Endothelial cell of umbilical vein (primary cell): ENCODE results near the gene SYNPO. TPM values are rescaled to one million over a fixed set of nuclear protein-coding genes. Genes with fewer than 3 reads are reported as not detected.

Source experiments
- BruUV-seq: library from RNA; stranded (reverse); fragments of 400-500 nt; replicated peaks from 2 replicates; lab custom pipeline; 2021; lab: Mats Ljungman, UMichigan
- CTCF ChIA-PET: fragments of 300-600, 350-600 bp; sonication (Branson Sonifier 250); formaldehyde crosslinking; loops from one replicate; lab custom pipeline; 2021; ENCODE audit warnings: antibody characterized with exemption, inconsistent platforms; lab: Charles Lee
- POLR2A ChIA-PET: fragments of 300-600, 350-600 bp; sonication (Branson Sonifier 250); formaldehyde crosslinking; loops from one replicate; lab custom pipeline; 2021; ENCODE audit warnings: antibody characterized with exemption, inconsistent platforms; lab: Charles Lee
- DNase-seq: peaks from one replicate; pipeline ENCODE4 v3.0.0-alpha.2; 2011; ENCODE audit warnings: low read depth, low spot score
- FAIRE-seq: peaks from 2 replicates; lab custom pipeline; 2011; peaks lifted over from hg19 to GRCh38; lab: Jason Lieb, UNC
- H2AFZ ChIP-seq: 2 replicates; pipeline ENCODE4 v1.6.0; 2012; ENCODE audit warnings: low read depth, low read length, control low read depth, inconsistent platforms
- H3K27ac ChIP-seq: 2 replicates; pipeline ENCODE4 v1.5.1; 2011; ENCODE audit warnings: low read depth, mild to moderate bottlenecking, control low read depth, low read length, moderate library complexity; ENCODE audit not compliant: insufficient read depth
- H3K27me3 ChIP-seq, 2 experiments: 2 replicates each; pipeline versions ENCODE4 v1.6.0 to v1.6.1; 2011; ENCODE audit warnings: low read length in 2 of 2, mixed read lengths in 1 of 2; ENCODE audit not compliant: control insufficient read depth in 2 of 2, insufficient read depth in 2 of 2
- H3K36me3 ChIP-seq, 2 experiments: 2 replicates in 1 of 2; 3 replicates in 1 of 2; pipeline ENCODE4 v1.5.1; 2011; ENCODE audit warnings: low read length in 2 of 2, mild to moderate bottlenecking in 1 of 2, moderate library complexity in 1 of 2; ENCODE audit not compliant: control insufficient read depth in 2 of 2, insufficient read depth in 2 of 2; ENCODE audit errors: extremely low read depth in 1 of 2
- H3K4me1 ChIP-seq: 3 replicates; pipeline ENCODE4 v1.5.1; 2011; ENCODE audit warnings: mild to moderate bottlenecking, low read length; ENCODE audit not compliant: control insufficient read depth, insufficient read depth; ENCODE audit errors: extremely low read depth
- H3K4me2 ChIP-seq: 2 replicates; pipeline ENCODE4 v1.6.1; 2011; ENCODE audit warnings: low read length, control low read depth, mixed read lengths; ENCODE audit not compliant: insufficient read depth
- H3K4me3 ChIP-seq, 3 experiments: fragments of 200-600 bp in 1 of 3; sonication (generic), shearing (Covaris generic) in 1 of 3; replicated peaks in 1 of 3; 2 replicates each; pipeline ENCODE4 v1.5.1; 2011 to 2016; ENCODE audit warnings: control low read depth in 3 of 3, low read length in 3 of 3, mild to moderate bottlenecking in 2 of 3, inconsistent platforms in 1 of 3, low read depth in 1 of 3, moderate library complexity in 1 of 3; ENCODE audit not compliant: insufficient read depth in 1 of 3
- H3K79me2 ChIP-seq: 2 replicates; pipeline ENCODE4 v1.6.0; 2012; ENCODE audit warnings: low read length, inconsistent platforms; ENCODE audit not compliant: control insufficient read depth, insufficient read depth
- H3K9ac ChIP-seq: replicated peaks from 2 replicates; pipeline ENCODE3; 2011; ENCODE audit warnings: low read length, control low read depth; ENCODE audit not compliant: insufficient read depth; ENCODE audit errors: extremely low read depth
- H3K9me1 ChIP-seq: replicated peaks from 3 replicates; pipeline ENCODE4 v1.6.0; 2011; ENCODE audit warnings: mild to moderate bottlenecking, low read length; ENCODE audit not compliant: control insufficient read depth, insufficient read depth; ENCODE audit errors: extremely low read depth
- H3K9me3 ChIP-seq: replicated peaks from 2 replicates; pipeline ENCODE4 v1.5.1; 2012; ENCODE audit warnings: low read length, inconsistent platforms; ENCODE audit not compliant: control insufficient read depth, insufficient read depth
- H4K20me1 ChIP-seq: replicated peaks from 2 replicates; pipeline ENCODE3; 2011; ENCODE audit warnings: mild to moderate bottlenecking, low read length; ENCODE audit not compliant: control insufficient read depth, insufficient read depth; ENCODE audit errors: extremely low read depth
- EZH2 ChIP-seq: IDR thresholded peaks from 2 replicates; pipeline ENCODE4 v1.6.1; 2012; ENCODE audit warnings: borderline replicate concordance, low read depth, mild to moderate bottlenecking, moderate library complexity, low read length, inconsistent platforms; ENCODE audit not compliant: severe bottlenecking
- FOS ChIP-seq: IDR thresholded peaks from 2 replicates; pipeline ENCODE4 v1.6.1; 2011; ENCODE audit warnings: mild to moderate bottlenecking, low read length, moderate library complexity, borderline replicate concordance; ENCODE audit not compliant: insufficient read depth
- GATA2 ChIP-seq: IDR thresholded peaks from 2 replicates; pipeline ENCODE4 v1.7.0; 2011; ENCODE audit warnings: low read depth, mild to moderate bottlenecking, moderate library complexity, mixed read lengths, low read length; ENCODE audit not compliant: insufficient read length, insufficient read depth
- JUN ChIP-seq: IDR thresholded peaks from 2 replicates; pipeline ENCODE4 v1.6.1; 2011; ENCODE audit warnings: borderline replicate concordance, low read depth; ENCODE audit not compliant: insufficient read length, insufficient read depth
- MYC ChIP-seq: IDR thresholded peaks from one replicate; pipeline ENCODE4 v1.6.1; 2011; ENCODE audit warnings: mild to moderate bottlenecking, low read depth, low read length
- POLR2A ChIP-seq: IDR thresholded peaks from 2 replicates; pipeline ENCODE4 v1.6.1; 2012; ENCODE audit warnings: low read depth, mild to moderate bottlenecking, control low read depth, low read length
- POLR2AphosphoS5 ChIP-seq: IDR thresholded peaks from 2 replicates; pipeline ENCODE4 v1.6.1; 2012; ENCODE audit warnings: low read depth, mild to moderate bottlenecking, control low read depth, low read length, moderate library complexity; ENCODE audit not compliant: insufficient read depth
- dilution Hi-C: fragments of 300-500 bp; cut with MboI; formaldehyde crosslinking; loops from one replicate; pipeline ENCODE4 v1.15.0; 2019; ENCODE audit warnings: low sequenced_read_pairs; ENCODE audit not compliant: extremely low pct_ligation_motif_present
- intact Hi-C: fragments of 100-400 bp; cut with micrococcal nuclease; formaldehyde crosslinking; loops from one replicate; pipeline ENCODE4 v1.10.0; 2022
- polyA plus RNA-seq, 4 experiments: library from polyadenylated mRNA; depleted of rRNA in 3 of 4; stranded (reverse) in 3 of 4; unstranded in 1 of 4; fragments of >200 nt; gene quantifications; 2 replicates each; pipeline versions ENCODE4 v1.2.1 to v1.2.3, GENCODE V29; 2011 to 2012; ENCODE audit warnings: missing spikeins in 1 of 4
- total RNA-seq: library from RNA; stranded (reverse); gene quantifications from 2 replicates; pipeline ENCODE4 v1.2.3, GENCODE V29; 2021
- TF ChIP-seq, protein P1 (sequence below): IDR thresholded peaks from 2 replicates; pipeline ENCODE4 v1.6.1; 2011; ENCODE audit not compliant: insufficient read depth, insufficient read length
- TF ChIP-seq, protein P2 (sequence below), 2 donors: IDR thresholded peaks; 1 replicate in 1 of 2; 2 replicates in 1 of 2; pipeline ENCODE4 v1.5.1; 2011; ENCODE audit warnings: low read length in 2 of 2, mild to moderate bottlenecking in 2 of 2, moderate library complexity in 2 of 2, control low read depth in 1 of 2, inconsistent platforms in 1 of 2, low read depth in 1 of 2; ENCODE audit not compliant: insufficient read depth in 1 of 2; ENCODE audit errors: extremely low read depth in 1 of 2

Gene SYNPO
- total and polyA plus RNA-seq, 2 donors (not counting 3 experiments of a cell fraction or from before 2014, with no cell fraction given) = 68.4 to 121 TPM

DNA sequence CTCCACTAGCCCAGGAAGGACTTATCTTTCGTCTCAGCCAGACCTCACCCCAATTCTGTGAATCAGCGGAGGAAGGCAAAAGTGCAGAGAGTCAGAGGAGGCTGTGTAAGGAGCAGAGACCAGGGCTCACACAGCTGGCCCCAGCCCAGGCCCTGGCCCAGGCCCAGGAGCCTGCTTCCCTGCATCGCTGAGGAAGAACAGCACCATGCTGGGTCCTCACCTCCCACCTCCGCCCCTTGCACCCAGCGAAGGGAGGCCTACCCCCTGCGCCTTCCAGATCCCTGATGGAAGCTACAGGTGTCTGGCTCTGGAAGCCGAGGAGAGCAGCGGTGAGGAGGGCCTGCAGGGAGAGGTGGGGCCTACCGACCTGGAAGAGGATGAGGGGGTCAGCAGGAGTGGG is 22.3 kb upstream of the SYNPO start:
- ChIA-PET CTCF (interaction anchor here (1.0 to 2.6 kb wide), 5 partner anchors 15 to 73 kb away, joined by 3 to 9 read pairs (median 4); no protein-coding TSS in a partner anchor), POLR2A (interaction anchor here (0.7 kb wide), 1 partner anchor 166 kb away, joined by 5 read pairs; no protein-coding TSS in a partner anchor)
- Histone ChIP-seq H3K9me3 (no peaks in the 10 kb centered on the region), H3K4me3 (no peak overlapping the region), H3K9ac (no peak overlapping the region), H3K9me1 (no peaks in the 10 kb centered on the region), H4K20me1 (no peaks in the 10 kb centered on the region), H3K4me1 (peaks cover 26% of the 10 kb centered on the region), H2AFZ (no peak overlapping the region), H3K4me2 (no peak overlapping the region), H3K27ac (no peak overlapping the region), H3K27me3 (no peaks in the 10 kb centered on the region), H3K36me3 (no peaks in the 10 kb centered on the region), H3K79me2 (no peaks in the 10 kb centered on the region)
- dilution Hi-C loops (no loop called here), intact Hi-C loops (loop anchor here (2.0 kb wide), 1 partner anchor 17 kb away; no protein-coding TSS in a partner anchor)
- TF ChIP-seq POLR2A (no peak), EZH2 (no peak), GATA2 (no peak), POLR2AphosphoS5 (no peak), JUN (no peak), MYC (no peak), FOS (no peak)
- TF ChIP-seq, protein P1, sequence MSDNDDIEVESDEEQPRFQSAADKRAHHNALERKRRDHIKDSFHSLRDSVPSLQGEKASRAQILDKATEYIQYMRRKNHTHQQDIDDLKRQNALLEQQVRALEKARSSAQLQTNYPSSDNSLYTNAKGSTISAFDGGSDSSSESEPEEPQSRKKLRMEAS = no peak
- TF ChIP-seq, protein P2, sequence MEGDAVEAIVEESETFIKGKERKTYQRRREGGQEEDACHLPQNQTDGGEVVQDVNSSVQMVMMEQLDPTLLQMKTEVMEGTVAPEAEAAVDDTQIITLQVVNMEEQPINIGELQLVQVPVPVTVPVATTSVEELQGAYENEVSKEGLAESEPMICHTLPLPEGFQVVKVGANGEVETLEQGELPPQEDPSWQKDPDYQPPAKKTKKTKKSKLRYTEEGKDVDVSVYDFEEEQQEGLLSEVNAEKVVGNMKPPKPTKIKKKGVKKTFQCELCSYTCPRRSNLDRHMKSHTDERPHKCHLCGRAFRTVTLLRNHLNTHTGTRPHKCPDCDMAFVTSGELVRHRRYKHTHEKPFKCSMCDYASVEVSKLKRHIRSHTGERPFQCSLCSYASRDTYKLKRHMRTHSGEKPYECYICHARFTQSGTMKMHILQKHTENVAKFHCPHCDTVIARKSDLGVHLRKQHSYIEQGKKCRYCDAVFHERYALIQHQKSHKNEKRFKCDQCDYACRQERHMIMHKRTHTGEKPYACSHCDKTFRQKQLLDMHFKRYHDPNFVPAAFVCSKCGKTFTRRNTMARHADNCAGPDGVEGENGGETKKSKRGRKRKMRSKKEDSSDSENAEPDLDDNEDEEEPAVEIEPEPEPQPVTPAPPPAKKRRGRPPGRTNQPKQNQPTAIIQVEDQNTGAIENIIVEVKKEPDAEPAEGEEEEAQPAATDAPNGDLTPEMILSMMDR (IDR thresholded peaks at IDR 0.05; ENCODE audit: extremely low read depth in 1 of 2, insufficient read depth in 1 of 2, low read depth in 1 of 2, low read length in 2 of 2) = no peak
- DNase-seq (no peak), FAIRE-seq (no peak)
- BruUV-seq = no TSS peak
